Measurements from ENCODE around the gene SPINK2. TPM values are rescaled to one million over a fixed set of nuclear protein-coding genes. Genes with fewer than 3 reads are reported as not detected.

SPINK2 gene
- under 1 TPM; 0.50 to 0.78 TPM for total RNA-seq

GRCh38 chr4:56821381-56822243 is at the start of gene SPINK2:
SPINK2 (minus strand) TSS chr4:56821701; CDS start chr4:56821662, 39 bp downstream.
- ChIA-PET POLR2A (no interaction called here), CTCF (interaction anchor here (1.6 kb wide), 1 partner anchor 15 kb away, joined by 5 read pairs; no protein-coding TSS in a partner anchor)

GRCh38 chr4:56870946-56871345 is 49.4 kb upstream of the SPINK2 start:
- ChIA-PET CTCF (no interaction called here), POLR2A (no interaction called here)

- POLR2A ChIA-PET = interaction anchor here (1.5 kb wide), 1 partner anchor 16 kb away, joined by 3 read pairs; no protein-coding TSS in a partner anchor
- CTCF ChIA-PET = no interaction called here
Observed at GRCh38 chr4:56863441-56864139, 42.1 kb upstream of the SPINK2 start.

GRCh38 chr4:56861360-56861759 is 39.9 kb upstream of the SPINK2 start:
- ChIA-PET POLR2A (interaction anchor here (0.7 kb wide), 3 partner anchors 41 to 137 kb away, joined by 9 to 10 read pairs (median 9); no protein-coding TSS in a partner anchor), CTCF (no interaction called here)

GRCh38 chr4:56860781-56861180 is 39.3 kb upstream of the SPINK2 start:
- ChIA-PET POLR2A (interaction anchor here (0.7 kb wide), 3 partner anchors 42 to 136 kb away, joined by 9 to 10 read pairs (median 9); no protein-coding TSS in a partner anchor), CTCF (no interaction called here)

GRCh38 chr4:56859841-56860240 is 38.3 kb upstream of the SPINK2 start:
- CTCF ChIA-PET = no interaction called here

GRCh38 chr4:56857601-56858309 is 36.3 kb upstream of the SPINK2 start:
- POLR2A ChIA-PET = no interaction called here

More at GRCh38 chr4:56859841-56860240, 38.3 kb upstream of the SPINK2 start:
- POLR2A ChIA-PET = no interaction called here

GRCh38 chr4:56856656-56857055 is 35.2 kb upstream of the SPINK2 start:
- CTCF ChIA-PET = interaction anchor here (1.0 kb wide), 1 partner anchor 12 kb away, joined by 3 read pairs; no protein-coding TSS in a partner anchor
- POLR2A ChIA-PET = no interaction called here

More at GRCh38 chr4:56857601-56858309, 36.3 kb upstream of the SPINK2 start:
- CTCF ChIA-PET = no interaction called here

- ChIA-PET POLR2A (no interaction called here), CTCF (no interaction called here)
Observed at GRCh38 chr4:56850910-56851309, 29.4 kb upstream of the SPINK2 start.

- POLR2A ChIA-PET = no interaction called here
- CTCF ChIA-PET = no interaction called here
Observed at GRCh38 chr4:56844802-56845580, 23.5 kb upstream of the SPINK2 start.

GRCh38 chr4:56843421-56843899 is 22.0 kb upstream of the SPINK2 start:
- ChIA-PET POLR2A (no interaction called here), CTCF (no interaction called here)

- ChIA-PET CTCF (interaction anchor here (1.0 kb wide), 1 partner anchor 9 kb away, joined by 3 read pairs; no protein-coding TSS in a partner anchor), POLR2A (no interaction called here)
Observed at GRCh38 chr4:56840559-56840958, 19.1 kb upstream of the SPINK2 start.

- CTCF ChIA-PET = interaction anchor here (0.5 to 1.3 kb wide), 4 partner anchors 26 to 314 kb away, joined by 3 to 4 read pairs (median 3); no protein-coding TSS in a partner anchor
- POLR2A ChIA-PET = no interaction called here
Observed at GRCh38 chr4:56828784-56829535, 7.5 kb upstream of the SPINK2 start.

GRCh38 chr4:56823933-56824600 is 2.6 kb upstream of the SPINK2 start:
- ChIA-PET CTCF (interaction anchor here (0.9 kb wide), 1 partner anchor 13 kb away, joined by 3 read pairs; no protein-coding TSS in a partner anchor), POLR2A (no interaction called here)

- CTCF ChIA-PET = interaction anchor here (1.3 kb wide), 1 partner anchor 18 kb away, joined by 4 read pairs; no protein-coding TSS in a partner anchor
- POLR2A ChIA-PET = no interaction called here
Observed at GRCh38 chr4:56818797-56819196, 2.7 kb downstream of the SPINK2 start.

GRCh38 chr4:56817840-56818491 is 3.5 kb downstream of the SPINK2 start:
- ChIA-PET CTCF (no interaction called here), POLR2A (no interaction called here)

GRCh38 chr4:56806666-56807065 is 14.8 kb downstream of the SPINK2 start:
- ChIA-PET POLR2A (no interaction called here), CTCF (no interaction called here)
